Natural killer cell treated with Interleukin-12 subunit alpha and Interleukin-12 subunit beta and Interleukin-15 and Interleukin-18, amount 100 ng/mL, for 72 hours (primary cell): Measurements from ENCODE around the gene DNAJC1. TPM values are rescaled to one million over a fixed set of nuclear protein-coding genes. Genes with fewer than 3 reads are reported as not detected.

Experiments
- ATAC-seq, 2 donors: fragments of 150-1000 bp; cut with Tn5 transposase in 1 of 2; sonication (Bioruptor Pico), chemical (Tn5 transposase) in 1 of 2; 2 replicates each; pipeline ENCODE4 v1.10.0; 2021
- DNase-seq: peaks from one replicate; pipeline ENCODE4 v3.0.0; 2022; ENCODE audit warnings: low spot score
- H3K27ac Mint-ChIP-seq, 2 donors: 1 replicate in 1 of 2; 2 replicates in 1 of 2; pipeline ENCODE4 v1.8.0; 2022; ENCODE audit warnings: mixed read lengths in 2 of 2, mild to moderate bottlenecking in 1 of 2, moderate library complexity in 1 of 2
- H3K27me3 Mint-ChIP-seq, 2 donors: 1 replicate in 1 of 2; 2 replicates in 1 of 2; pipeline ENCODE4 v1.8.0; 2022; ENCODE audit warnings: mixed read lengths in 2 of 2
- H3K36me3 Mint-ChIP-seq: one replicate; pipeline ENCODE4 v1.8.0; 2022; ENCODE audit warnings: mixed read lengths
- H3K4me1 Mint-ChIP-seq, 2 donors: 1 replicate in 1 of 2; 2 replicates in 1 of 2; pipeline ENCODE4 v1.8.0; 2022; ENCODE audit warnings: low read depth in 2 of 2, mixed read lengths in 2 of 2, mild to moderate bottlenecking in 1 of 2
- H3K4me3 Mint-ChIP-seq: one replicate; pipeline ENCODE4 v1.8.0; 2022; ENCODE audit warnings: mixed read lengths
- H3K9me3 Mint-ChIP-seq: 2 replicates; pipeline ENCODE4 v1.8.0; 2022; ENCODE audit warnings: mixed read lengths
- total RNA-seq, 2 donors: library from RNA; stranded (reverse); gene quantifications; one replicate each; pipeline ENCODE4 v1.2.3, GENCODE V29; 2022

The DNAJC1 gene
- total RNA-seq, 2 donors from 2014 or later, result 37.8 to 53.5 TPM

- Mint-ChIP-seq H3K4me3 (no peak overlapping the region), H3K4me1 (peaks cover 21 to 36% of the 10 kb centered on the region in 2 donors), H3K36me3 (peaks cover 5% of the 10 kb centered on the region), H3K9me3 (no peaks in the 10 kb centered on the region), H3K27me3 (no peaks in the 10 kb centered on the region), H3K27ac (no peak overlapping the region)
- DNase-seq (no peak), ATAC-seq (no peak)
Measured at GRCh38 chr10:21961847-21962246, 41.7 kb downstream of the DNAJC1 start.

GRCh38 chr10:21959998-21960397 is 43.5 kb downstream of the DNAJC1 start:
- H3K36me3 Mint-ChIP-seq, result no peaks in the 10 kb centered on the region
- DNase-seq (no peak), ATAC-seq (no peak)
- H3K9me3 Mint-ChIP-seq, result no peaks in the 10 kb centered on the region
- no peak overlapping the region for H3K4me3 Mint-ChIP-seq
- H3K27ac Mint-ChIP-seq, result no peak overlapping the region
- H3K4me1 Mint-ChIP-seq, result peaks cover 21 to 35% of the 10 kb centered on the region in 2 donors
- no peaks in the 10 kb centered on the region for H3K27me3 Mint-ChIP-seq

- Mint-ChIP-seq H3K4me1 (peaks cover 10 to 15% of the 10 kb centered on the region in 2 donors), H3K9me3 (no peaks in the 10 kb centered on the region), H3K4me3 (no peak overlapping the region), H3K27ac (no peak overlapping the region), H3K27me3 (no peaks in the 10 kb centered on the region), H3K36me3 (no peaks in the 10 kb centered on the region)
- no peak for DNase-seq
- no peak for ATAC-seq
Measured at GRCh38 chr10:21954690-21955089, 48.8 kb downstream of the DNAJC1 start.

GRCh38 chr10:21954132-21954531 is 49.4 kb downstream of the DNAJC1 start:
- H3K27me3 Mint-ChIP-seq, result no peaks in the 10 kb centered on the region
- H3K9me3 Mint-ChIP-seq, result no peaks in the 10 kb centered on the region
- ATAC-seq, result no peak
- no peak overlapping the region for H3K4me3 Mint-ChIP-seq
- peaks cover 10 to 15% of the 10 kb centered on the region in 2 donors for H3K4me1 Mint-ChIP-seq
- no peaks in the 10 kb centered on the region for H3K36me3 Mint-ChIP-seq
- DNase-seq, result no peak
- no peak overlapping the region for H3K27ac Mint-ChIP-seq

GRCh38 chr10:21953585-21954057 is 49.9 kb downstream of the DNAJC1 start:
- Mint-ChIP-seq H3K36me3 (no peaks in the 10 kb centered on the region), H3K4me1 (peaks cover 7 to 10% of the 10 kb centered on the region in 2 donors), H3K4me3 (no peak overlapping the region), H3K9me3 (no peaks in the 10 kb centered on the region), H3K27me3 (no peaks in the 10 kb centered on the region), H3K27ac (no peak overlapping the region)
- DNase-seq, result no peak
- ATAC-seq, result no peak

GRCh38 chr10:21950566-21950965 is 53.0 kb downstream of the DNAJC1 start:
- Mint-ChIP-seq H3K4me3 (no peak overlapping the region), H3K4me1 (peaks cover 10 to 11% of the 10 kb centered on the region in 2 donors), H3K27ac (no peak overlapping the region), H3K9me3 (no peaks in the 10 kb centered on the region), H3K27me3 (no peaks in the 10 kb centered on the region), H3K36me3 (no peaks in the 10 kb centered on the region)
- ATAC-seq (no peak), DNase-seq (no peak)

GRCh38 chr10:21946946-21947345 is 56.6 kb downstream of the DNAJC1 start:
- no peaks in the 10 kb centered on the region for H3K27me3 Mint-ChIP-seq
- peaks cover 31 to 32% of the 10 kb centered on the region in 2 donors for H3K4me1 Mint-ChIP-seq
- no peaks in the 10 kb centered on the region for H3K36me3 Mint-ChIP-seq
- H3K4me3 Mint-ChIP-seq, result no peak overlapping the region
- H3K27ac Mint-ChIP-seq, result no peak overlapping the region
- ATAC-seq (no peak), DNase-seq (no peak)
- no peaks in the 10 kb centered on the region for H3K9me3 Mint-ChIP-seq

- DNase-seq, result no peak
- Mint-ChIP-seq H3K4me3 (no peak overlapping the region), H3K4me1 (peaks cover 28 to 33% of the 10 kb centered on the region in 2 donors), H3K9me3 (no peaks in the 10 kb centered on the region), H3K27me3 (no peaks in the 10 kb centered on the region), H3K27ac (no peak overlapping the region), H3K36me3 (no peaks in the 10 kb centered on the region)
- ATAC-seq, result no peak
Measured at GRCh38 chr10:21944727-21945386, 58.7 kb downstream of the DNAJC1 start.

- Mint-ChIP-seq H3K4me3 (no peak overlapping the region), H3K27me3 (no peaks in the 10 kb centered on the region), H3K4me1 (peaks cover 37 to 38% of the 10 kb centered on the region in 2 donors), H3K27ac (no peak overlapping the region), H3K36me3 (no peaks in the 10 kb centered on the region), H3K9me3 (no peaks in the 10 kb centered on the region)
- no peak for ATAC-seq
- DNase-seq, result no peak
Measured at GRCh38 chr10:21943633-21944265, 59.8 kb downstream of the DNAJC1 start.

- H3K4me1 Mint-ChIP-seq, result peaks cover 26 to 42% of the 10 kb centered on the region in 2 donors
- H3K27me3 Mint-ChIP-seq, result no peaks in the 10 kb centered on the region
- no peak overlapping the region for H3K4me3 Mint-ChIP-seq
Measured at GRCh38 chr10:21935439-21936023, 68.0 kb downstream of the DNAJC1 start.

GRCh38 chr10:21934307-21934706 is 69.2 kb downstream of the DNAJC1 start:
- Mint-ChIP-seq H3K4me3 (no peak overlapping the region), H3K9me3 (no peaks in the 10 kb centered on the region)
- no peak for ATAC-seq

More at GRCh38 chr10:21935439-21936023, 68.0 kb downstream of the DNAJC1 start:
- Mint-ChIP-seq H3K9me3 (no peaks in the 10 kb centered on the region), H3K27ac (no peak overlapping the region), H3K36me3 (peaks cover 24% of the 10 kb centered on the region)
- ATAC-seq (no peak), DNase-seq (no peak)

GRCh38 chr10:21929070-21929469 is 74.5 kb downstream of the DNAJC1 start:
- H3K4me1 Mint-ChIP-seq, result peaks cover 13 to 15% of the 10 kb centered on the region in 2 donors
- no peaks in the 10 kb centered on the region for H3K27me3 Mint-ChIP-seq
- H3K9me3 Mint-ChIP-seq, result no peaks in the 10 kb centered on the region
- H3K27ac Mint-ChIP-seq, result no peak overlapping the region
- H3K36me3 Mint-ChIP-seq, result no peaks in the 10 kb centered on the region
- no peak for DNase-seq
- no peak overlapping the region for H3K4me3 Mint-ChIP-seq
- ATAC-seq, result no peak

More at GRCh38 chr10:21934307-21934706, 69.2 kb downstream of the DNAJC1 start:
- no peaks in the 10 kb centered on the region for H3K27me3 Mint-ChIP-seq
- peaks cover 24% of the 10 kb centered on the region for H3K36me3 Mint-ChIP-seq
- DNase-seq, result no peak
- peaks cover 21 to 35% of the 10 kb centered on the region in 2 donors for H3K4me1 Mint-ChIP-seq
- H3K27ac Mint-ChIP-seq, result no peak overlapping the region

GRCh38 chr10:21927631-21928353 is 75.7 kb downstream of the DNAJC1 start:
- Mint-ChIP-seq H3K27ac (no peak overlapping the region), H3K27me3 (no peaks in the 10 kb centered on the region), H3K4me1 (peaks cover 13 to 15% of the 10 kb centered on the region in 2 donors), H3K36me3 (no peaks in the 10 kb centered on the region), H3K4me3 (no peak overlapping the region), H3K9me3 (no peaks in the 10 kb centered on the region)
- DNase-seq (no peak), ATAC-seq (no peak)
